Measurements from ENCODE around the gene MXI1.
"Not testable (repeated sequence)": the region's sequence is repeated elsewhere in the genome, so short reads cannot be mapped to it uniquely, and the experiment has no call there.

The MXI1 gene

GRCh38 chr10:110184398-110184797 is 23.0 kb upstream of the MXI1 start:
- no peak for DNase-seq

GRCh38 chr10:110185646-110186182 is 21.7 kb upstream of the MXI1 start:
- not testable (repeated sequence) for DNase-seq

- DNase-seq: no peak
Observed at GRCh38 chr10:110190170-110190569, 17.2 kb upstream of the MXI1 start.

DNA sequence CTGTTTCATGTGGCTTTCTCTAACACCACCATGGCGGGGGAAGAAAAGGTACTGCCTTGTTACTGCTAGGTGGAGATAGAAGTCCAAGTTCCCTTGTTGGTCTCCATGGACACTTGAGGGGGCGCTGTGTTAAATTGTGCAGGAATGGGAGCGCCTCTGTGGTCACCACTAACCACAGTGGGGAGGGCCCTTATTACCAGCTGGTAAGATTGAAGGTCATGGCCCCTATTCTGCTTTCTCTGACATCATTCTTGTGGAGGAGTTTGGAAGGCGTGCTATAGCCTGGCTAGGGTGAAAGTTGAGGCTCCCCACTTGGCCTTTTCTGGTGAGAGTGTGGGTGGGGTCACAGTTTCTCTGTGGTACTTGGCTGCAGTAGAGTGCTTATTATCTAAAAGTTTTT is 14.9 kb upstream of the MXI1 start:
- peak; percentile 4 for DNase-seq

- DNase-seq: no peak
Observed at GRCh38 chr10:110200503-110200902, 6.9 kb upstream of the MXI1 start.

GRCh38 chr10:110201046-110201445 is 6.4 kb upstream of the MXI1 start:
- not testable (repeated sequence) for DNase-seq

DNA sequence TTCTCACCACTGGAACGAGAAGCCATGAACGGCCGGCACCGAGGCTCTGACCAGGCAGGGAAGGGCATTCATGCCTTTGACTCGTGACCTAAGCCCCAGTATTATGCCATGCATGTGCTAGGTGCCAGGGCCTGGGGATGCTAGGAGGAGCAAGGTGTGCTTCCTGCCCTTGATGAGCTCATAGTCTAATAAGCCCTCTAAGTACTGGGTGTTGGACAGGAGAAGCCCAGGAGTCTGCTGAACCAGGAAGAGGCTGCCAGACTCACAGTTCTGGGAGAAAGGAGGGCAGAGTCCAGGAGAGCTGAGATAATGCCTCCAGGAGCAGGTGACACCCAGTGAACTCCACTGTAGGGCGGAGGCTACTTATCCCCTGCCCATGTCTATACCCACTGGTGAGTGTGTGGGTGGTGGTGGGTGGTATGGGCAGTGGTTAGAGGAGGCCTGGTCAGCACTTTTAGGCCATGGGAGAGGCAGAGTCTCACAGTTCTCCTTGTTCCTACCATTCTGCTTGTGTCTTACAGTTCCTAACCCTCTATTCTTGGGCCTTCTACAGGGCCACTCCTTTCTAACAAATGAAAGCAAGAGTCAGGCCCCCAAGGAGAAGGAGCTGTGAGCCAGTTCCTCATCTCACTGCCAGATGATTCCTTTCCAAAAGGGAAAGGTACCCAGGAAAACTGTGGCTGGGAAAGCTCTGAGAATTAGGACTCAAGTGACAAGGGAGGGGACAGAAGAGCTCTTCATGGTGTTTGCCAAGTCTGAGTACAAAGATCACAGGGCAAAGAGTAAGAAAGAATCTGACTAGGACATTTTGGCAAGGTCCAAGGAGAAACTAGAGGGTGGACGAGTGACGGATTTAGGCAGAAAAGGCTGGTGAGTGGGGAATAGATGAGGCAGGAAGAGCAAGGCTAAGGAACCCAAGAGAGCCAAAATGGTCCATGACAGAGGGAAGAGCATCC is 3.6 kb upstream of the MXI1 start:
- DNase-seq: no peak

GRCh38 chr10:110205051-110205675 is 2.2 kb upstream of the MXI1 start:
- no peak for DNase-seq

DNA sequence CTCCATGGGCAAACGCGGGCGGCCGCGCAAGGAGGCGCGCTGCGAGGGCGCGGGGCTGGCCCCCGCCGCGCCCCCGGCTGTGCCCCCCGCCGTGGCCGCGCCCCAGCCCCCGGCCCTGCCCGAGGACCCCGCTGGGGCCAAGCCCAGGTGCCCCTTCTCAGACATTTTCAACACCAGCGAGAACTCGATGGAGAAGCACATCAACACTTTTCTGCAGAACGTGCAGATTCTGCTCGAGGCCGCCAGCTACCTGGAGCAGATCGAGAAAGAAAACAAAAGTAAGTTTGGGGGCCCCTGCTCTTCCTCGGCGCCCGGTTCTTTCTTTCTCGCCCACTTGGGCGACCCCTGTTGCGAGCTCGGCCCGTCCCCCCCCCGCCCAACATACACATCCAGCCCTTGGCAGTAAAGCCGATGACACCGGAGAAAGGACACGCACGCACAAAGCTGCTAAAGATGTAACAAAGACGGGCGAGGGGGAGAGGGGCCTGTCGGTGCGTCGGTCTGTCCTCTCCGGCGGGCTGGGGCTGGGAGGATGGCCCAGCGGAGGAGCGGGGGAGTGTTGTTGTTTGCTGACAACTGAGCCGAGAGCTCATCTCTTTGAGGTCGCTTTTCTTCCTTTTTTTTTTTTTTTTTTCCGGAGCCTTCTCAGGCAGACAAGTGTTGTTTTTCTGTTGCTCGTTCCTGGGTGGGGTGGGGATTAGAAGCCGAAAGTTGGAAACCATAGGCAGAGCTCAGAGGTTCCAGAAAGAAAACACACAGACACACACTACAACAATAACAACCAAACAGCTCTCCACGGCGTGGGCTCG is 604 bp downstream of the MXI1 start:
- peak; percentile 55 for DNase-seq

DNA sequence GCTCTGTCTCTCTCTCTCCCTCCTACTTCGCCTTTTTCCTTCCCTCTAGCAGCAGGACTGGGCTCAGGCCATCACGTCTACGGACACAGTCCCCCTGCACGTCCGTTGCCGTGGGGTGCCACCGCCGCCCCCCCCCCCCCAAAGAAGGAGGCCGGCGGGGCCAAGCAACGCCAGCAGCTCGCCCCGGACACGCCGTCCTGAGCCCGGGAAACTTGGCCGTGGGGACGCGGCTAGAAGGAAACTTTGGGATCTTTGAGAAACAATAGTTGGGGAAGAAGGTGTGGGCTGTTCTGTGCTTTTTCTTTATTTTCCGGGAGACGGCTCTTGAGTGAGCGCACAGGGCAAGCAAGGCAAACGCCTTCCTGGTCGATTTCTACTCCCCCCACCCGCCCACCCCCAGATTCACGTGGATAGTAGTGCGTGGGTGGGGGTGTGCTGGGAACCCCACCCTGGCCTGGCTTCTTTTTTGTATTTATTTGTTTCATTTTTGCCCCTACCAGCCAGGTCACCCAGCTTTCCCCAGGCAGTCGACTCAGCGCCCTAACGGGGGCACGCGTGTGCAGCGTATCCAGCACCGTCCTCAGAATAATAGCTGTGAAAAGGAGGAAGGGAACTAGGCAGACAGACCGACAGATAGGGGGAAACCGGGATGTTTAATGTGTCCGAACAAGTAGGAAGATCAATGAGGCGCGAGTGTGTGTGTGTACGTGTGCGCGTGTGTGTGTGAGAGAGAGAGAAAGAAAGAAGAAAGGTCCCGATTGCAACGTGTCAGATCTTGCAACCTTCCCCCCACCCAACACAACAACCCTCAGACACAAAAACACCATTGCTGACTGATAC is 1.4 kb downstream of the MXI1 start:
- no peak for DNase-seq

GRCh38 chr10:110209454-110209925 is 2.1 kb downstream of the MXI1 start:
- peak; percentile 72 for DNase-seq

GRCh38 chr10:110209926-110210673 is 2.7 kb downstream of the MXI1 start:
- peak; percentile 38 for DNase-seq

- DNase-seq: peak; percentile 95
Observed at GRCh38 chr10:110210674-110211464, 3.5 kb downstream of the MXI1 start.

DNA sequence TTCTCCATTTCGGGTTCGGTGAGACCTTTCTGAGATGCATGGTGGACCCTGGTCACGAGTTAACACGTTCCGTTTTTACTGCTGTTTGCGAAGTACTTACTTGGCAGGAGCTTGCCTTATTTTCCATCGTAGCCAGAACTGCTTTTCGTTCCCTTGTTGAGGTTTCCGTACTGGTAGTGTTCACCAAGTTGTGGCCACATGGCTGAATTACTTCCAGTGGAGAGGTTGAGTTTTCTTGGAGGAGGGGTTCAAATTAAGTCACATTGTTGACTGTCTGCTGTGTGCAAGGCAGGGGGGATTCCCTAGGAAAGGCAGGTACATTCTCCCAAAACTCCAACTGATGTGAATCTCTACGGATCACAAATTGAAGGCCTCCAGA is 4.0 kb downstream of the MXI1 start:
- DNase-seq: no peak

GRCh38 chr10:110212119-110213006 is 5.0 kb downstream of the MXI1 start:
- no peak for DNase-seq

DNA sequence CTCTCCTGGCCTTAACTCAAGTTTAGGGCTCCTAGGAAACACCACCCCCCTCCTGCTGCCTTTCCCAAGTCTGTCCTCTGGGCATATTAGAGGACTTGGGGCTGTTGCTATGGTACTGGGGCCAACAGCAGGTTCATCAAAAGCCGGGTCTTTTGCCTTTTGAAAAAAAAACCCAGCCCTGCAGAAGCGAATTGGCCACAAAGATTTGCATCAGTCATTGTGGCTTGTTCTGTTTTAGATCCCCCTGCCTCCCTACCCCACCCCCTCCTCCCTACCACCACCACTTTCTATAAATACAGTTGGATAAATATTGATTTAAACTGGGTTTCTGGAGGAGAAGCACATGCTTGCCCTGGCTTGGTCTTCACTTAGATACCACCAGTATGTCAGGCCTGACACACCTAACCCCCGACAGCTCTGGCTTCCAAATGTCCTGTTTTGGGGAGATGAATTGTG is 7.0 kb downstream of the MXI1 start:
- no peak for DNase-seq

DNA sequence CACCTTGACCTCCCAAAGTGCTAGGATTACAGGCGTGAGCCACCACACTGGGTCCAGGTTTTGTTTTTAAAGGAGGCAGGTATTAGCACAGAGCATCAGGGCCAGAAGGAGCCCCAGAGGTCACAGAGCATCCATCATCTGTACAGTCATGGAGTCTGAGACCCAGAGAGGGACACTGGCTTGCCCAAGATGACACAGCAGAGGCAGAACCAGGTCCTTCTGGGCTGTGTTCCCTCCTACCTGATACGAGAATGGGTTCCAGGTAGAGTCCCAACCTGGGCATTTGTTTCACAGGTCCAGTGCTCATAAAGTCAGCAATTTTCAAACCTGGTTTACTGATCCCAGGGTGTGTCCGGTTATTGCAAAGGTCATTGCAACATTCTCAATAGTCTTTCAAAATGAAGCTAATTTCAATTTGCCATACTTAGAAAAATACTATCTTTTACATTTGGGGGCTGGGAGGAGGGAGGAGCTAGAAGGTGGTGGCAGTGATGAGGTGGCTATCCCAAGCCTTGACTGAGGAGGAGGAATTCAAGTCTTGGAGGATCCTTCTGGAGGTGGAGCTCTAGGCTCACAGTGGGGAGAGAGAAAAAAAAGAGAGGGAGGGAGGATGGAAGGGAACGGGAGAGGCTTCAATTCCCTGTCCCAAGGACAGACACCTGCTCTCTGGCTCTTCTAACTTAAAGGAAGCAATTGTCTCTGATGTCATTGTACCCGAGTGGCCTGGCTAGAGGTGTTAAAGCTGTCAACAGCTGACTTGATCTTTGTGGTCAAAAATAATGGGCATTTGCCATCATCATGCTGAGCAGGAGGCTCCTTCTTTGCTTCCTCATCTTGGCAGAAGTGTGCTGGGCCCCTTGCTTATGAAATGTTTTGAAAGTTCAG is 8.1 kb downstream of the MXI1 start:
- DNase-seq: no peak

DNA sequence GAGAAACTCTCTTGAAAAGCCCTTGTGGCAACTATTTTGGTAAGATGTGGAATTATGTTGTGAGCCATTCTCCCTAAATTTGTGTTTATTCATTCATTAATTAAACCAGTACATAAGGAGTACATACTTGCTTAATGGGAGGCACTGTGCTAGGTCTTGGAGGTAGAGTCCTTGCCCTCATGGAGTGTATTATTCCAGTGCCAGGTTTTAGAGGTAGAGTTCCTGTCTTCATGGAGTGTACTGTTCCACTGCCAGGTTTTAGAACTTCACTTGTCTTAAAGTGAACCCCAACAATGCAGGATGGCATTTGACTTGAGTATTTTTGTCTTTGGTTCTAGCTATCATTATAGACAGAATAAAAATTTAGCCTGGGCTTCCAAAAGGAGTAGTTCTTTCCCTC is 8.8 kb downstream of the MXI1 start:
- DNase-seq: no peak
